K562 (cell line): ENCODE results near the gene CEP44. TPM values are rescaled to one million over a fixed set of nuclear protein-coding genes. Genes with fewer than 3 reads are reported as not detected.
A peak's percentile ranks its signal among the peaks of the same experiment; 100 is the strongest.

Source experiments
- CREBBP ChIP-seq: IDR thresholded peaks from one replicate; pipeline ENCODE4 v1.6.1; 2012; ENCODE audit warnings: low read depth, mild to moderate bottlenecking, control low read depth, inconsistent platforms, low read length
- HMG20A ChIP-seq: fragments of 450-650 bp; formaldehyde crosslinking; conservative IDR thresholded peaks from 2 replicates; pipeline ENCODE4 v1.4.0; 2020; ENCODE audit warnings: mild to moderate bottlenecking, mixed read lengths
- HNRNPK ChIP-seq: fragments of 200-400 bp; formaldehyde crosslinking; IDR thresholded peaks from one replicate; pipeline ENCODE4 v1.6.1; 2018; ENCODE audit warnings: mild to moderate bottlenecking, low read depth, low read length; ENCODE audit not compliant: poor library complexity, severe bottlenecking
- MAZ ChIP-seq, 2 experiments: fragments of 450-650 bp in 1 of 2; sonication (generic) in 1 of 2; formaldehyde crosslinking; IDR thresholded peaks in 1 of 2; conservative IDR thresholded peaks in 1 of 2; 2 replicates each; pipeline versions ENCODE4 v1.4.0 to v1.5.0; 2020; ENCODE audit warnings: mild to moderate bottlenecking in 1 of 2, missing genetic modification reagents in 1 of 2
- NCOA2 ChIP-seq, 2 experiments: fragments of 450-650 bp; IDR thresholded peaks; 2 replicates each; pipeline ENCODE4 v1.6.1; 2018; ENCODE audit warnings: mild to moderate bottlenecking in 2 of 2, moderate library complexity in 1 of 2; ENCODE audit not compliant: partially characterized antibody in 2 of 2
- RBFOX2 ChIP-seq: fragments of 200-400 bp; formaldehyde crosslinking; IDR thresholded peaks from 2 replicates; pipeline ENCODE4 v1.6.1; 2017; ENCODE audit warnings: low read depth, mild to moderate bottlenecking, low read length, moderate library complexity
- SPI1 ChIP-seq: IDR thresholded peaks from 2 replicates; pipeline ENCODE4 v1.6.1; 2011; ENCODE audit warnings: low read depth, low read length, control low read depth, borderline replicate concordance
- STAT5A ChIP-seq: IDR thresholded peaks from 2 replicates; pipeline ENCODE4 v1.6.1; 2012; ENCODE audit warnings: low read length, inconsistent platforms, borderline replicate concordance
- TGIF2 ChIP-seq: sonication (generic); formaldehyde crosslinking; IDR thresholded peaks from 2 replicates; pipeline ENCODE4 v1.8.1; 2022; ENCODE audit warnings: mild to moderate bottlenecking, missing genetic modification reagents, moderate library complexity
- ZNF12 ChIP-seq: sonication (generic); formaldehyde crosslinking; IDR thresholded peaks from 2 replicates; pipeline ENCODE4 v1.4.0; 2020; ENCODE audit warnings: mild to moderate bottlenecking, missing genetic modification reagents
- ZNF263 ChIP-seq: sonication (generic); formaldehyde crosslinking; IDR thresholded peaks from 2 replicates; pipeline ENCODE4 v1.8.0; 2022; ENCODE audit warnings: mild to moderate bottlenecking, missing genetic modification reagents, borderline replicate concordance
- ZNF316 ChIP-seq: fragments of 450-650 bp; IDR thresholded peaks from 2 replicates; pipeline ENCODE4 v1.6.1; 2016
- ZNF586 ChIP-seq: fragments of 450-650 bp; formaldehyde crosslinking; conservative IDR thresholded peaks from 2 replicates; pipeline ENCODE4 v1.4.0; 2020; ENCODE audit warnings: mild to moderate bottlenecking, moderate library complexity
- ZNF717 ChIP-seq: fragments of 250-450 bp; sonication (Bioruptor Pico); IDR thresholded peaks from 2 replicates; pipeline ENCODE4 v1.5.0; 2021
- polyA plus RNA-seq, 8 experiments: library from polyadenylated mRNA; depleted of rRNA in 4 of 8; stranded (reverse) in 5 of 8; unstranded in 3 of 8; fragments of >200 nt; fragmentation: Nextera tagmentation in 2 of 8; fragmentation: Illumina TruSeq in 1 of 8; extraction: Ambion mirVana in 2 of 8; extraction: Trizol in 1 of 8; gene quantifications; 2 replicates each; pipeline versions ENCODE4 v1.2.1 to v1.2.3, GENCODE V29; 2011 to 2014; ENCODE audit warnings: inconsistent platforms in 1 of 8, missing spikeins in 1 of 8
- total RNA-seq, 7 experiments: library from RNA; depleted of rRNA in 6 of 7; stranded (reverse); fragments of >200 nt in 6 of 7; fragmentation: Illumina TruSeq in 2 of 7; extraction: Trizol in 2 of 7; gene quantifications; 2 replicates each; pipeline versions ENCODE4 v1.2.1 to v1.2.3, GENCODE V29; 2011 to 2021; ENCODE audit warnings: low replicate concordance in 1 of 7
- TF ChIP-seq, protein P1 (sequence below): fragments of 450-650 bp; IDR thresholded peaks from 2 replicates; pipeline ENCODE4 v1.7.1; 2018; ENCODE audit warnings: mild to moderate bottlenecking, low read depth; ENCODE audit not compliant: partially characterized antibody
- TF ChIP-seq, protein P2 (sequence below): fragments of 250-450 bp; sonication (Bioruptor Pico); IDR thresholded peaks from 2 replicates; pipeline ENCODE4 v1.8.0; 2022; ENCODE audit warnings: moderate library complexity, mild to moderate bottlenecking, inconsistent platforms
- TF ChIP-seq, protein P3 (sequence below): fragments of 250-450 bp; sonication (Bioruptor Pico); IDR thresholded peaks from 2 replicates; pipeline ENCODE4 v1.8.0; 2021; ENCODE audit warnings: moderate library complexity, mild to moderate bottlenecking, inconsistent platforms

The CEP44 gene
- total and polyA plus RNA-seq, 9 of the 15 experiments (the other 6 are each of a cell fraction or from before 2014, with no cell fraction given), result 19.6 to 45.0 (median 24.4) TPM

DNA sequence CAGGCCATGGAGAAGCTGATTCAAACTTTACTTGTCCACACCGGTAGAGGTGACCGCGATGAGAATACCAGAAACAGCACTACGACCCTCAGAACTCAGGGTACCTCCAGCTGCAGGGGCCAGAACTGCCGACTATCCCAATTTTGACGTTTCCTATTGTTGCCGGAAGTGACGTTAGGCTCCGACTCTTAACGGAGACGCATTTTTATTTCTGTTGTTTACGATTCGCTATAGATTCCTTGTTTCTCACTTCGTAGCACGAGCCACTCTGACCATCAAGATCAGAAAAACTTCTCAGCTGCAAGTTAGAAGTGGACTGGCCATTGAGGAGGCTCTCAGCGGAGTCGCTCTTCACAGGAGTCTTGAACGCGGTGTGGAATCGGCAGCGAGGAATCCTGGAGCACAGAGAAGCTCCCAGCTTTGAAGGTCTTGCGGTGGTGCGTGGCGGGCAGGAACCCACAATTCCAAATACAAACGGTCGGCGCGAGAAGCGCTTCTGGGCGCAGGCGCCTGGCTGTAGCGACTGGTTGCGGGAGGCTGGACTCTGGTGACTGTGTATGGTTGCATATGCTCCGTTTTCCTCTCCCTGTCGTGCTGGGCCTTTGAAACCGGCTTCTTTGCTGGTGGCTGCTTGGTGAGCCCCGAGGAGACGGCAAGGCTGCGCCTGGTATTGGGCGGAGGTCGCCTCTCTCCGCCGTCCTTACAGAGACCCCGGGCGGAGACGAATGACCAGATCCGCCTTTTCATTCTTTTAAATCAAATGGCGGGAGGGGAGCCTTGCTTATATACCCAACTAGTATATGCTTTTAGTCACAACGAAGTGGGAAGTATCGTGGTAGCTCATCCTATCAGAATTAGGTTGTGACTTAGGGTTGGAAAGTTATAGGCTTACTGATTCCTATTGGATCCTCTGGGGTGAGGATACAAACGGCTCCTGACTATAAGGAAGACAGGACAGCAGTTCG, at the start of gene CEP44, which contains the start of gene FBXO8 (continued):
- TF ChIP-seq, protein P1, sequence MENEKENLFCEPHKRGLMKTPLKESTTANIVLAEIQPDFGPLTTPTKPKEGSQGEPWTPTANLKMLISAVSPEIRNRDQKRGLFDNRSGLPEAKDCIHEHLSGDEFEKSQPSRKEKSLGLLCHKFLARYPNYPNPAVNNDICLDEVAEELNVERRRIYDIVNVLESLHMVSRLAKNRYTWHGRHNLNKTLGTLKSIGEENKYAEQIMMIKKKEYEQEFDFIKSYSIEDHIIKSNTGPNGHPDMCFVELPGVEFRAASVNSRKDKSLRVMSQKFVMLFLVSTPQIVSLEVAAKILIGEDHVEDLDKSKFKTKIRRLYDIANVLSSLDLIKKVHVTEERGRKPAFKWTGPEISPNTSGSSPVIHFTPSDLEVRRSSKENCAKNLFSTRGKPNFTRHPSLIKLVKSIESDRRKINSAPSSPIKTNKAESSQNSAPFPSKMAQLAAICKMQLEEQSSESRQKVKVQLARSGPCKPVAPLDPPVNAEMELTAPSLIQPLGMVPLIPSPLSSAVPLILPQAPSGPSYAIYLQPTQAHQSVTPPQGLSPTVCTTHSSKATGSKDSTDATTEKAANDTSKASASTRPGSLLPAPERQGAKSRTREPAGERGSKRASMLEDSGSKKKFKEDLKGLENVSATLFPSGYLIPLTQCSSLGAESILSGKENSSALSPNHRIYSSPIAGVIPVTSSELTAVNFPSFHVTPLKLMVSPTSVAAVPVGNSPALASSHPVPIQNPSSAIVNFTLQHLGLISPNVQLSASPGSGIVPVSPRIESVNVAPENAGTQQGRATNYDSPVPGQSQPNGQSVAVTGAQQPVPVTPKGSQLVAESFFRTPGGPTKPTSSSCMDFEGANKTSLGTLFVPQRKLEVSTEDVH, result peak; percentile 80
- TF ChIP-seq ZNF12 (CRISPR knock-in tag), result peak; percentile 72
- TF ChIP-seq SPI1, result no peak
- TF ChIP-seq ZNF316, result peak; percentile 28; the same call in 1 of the 2 replicates
- TF ChIP-seq TGIF2, result no peak; the same call in 1 of the 2 replicates
- TF ChIP-seq ZNF586 (CRISPR knock-in tag), result no peak
- peak; percentile 97 for TF ChIP-seq RBFOX2
- TF ChIP-seq, protein P2, sequence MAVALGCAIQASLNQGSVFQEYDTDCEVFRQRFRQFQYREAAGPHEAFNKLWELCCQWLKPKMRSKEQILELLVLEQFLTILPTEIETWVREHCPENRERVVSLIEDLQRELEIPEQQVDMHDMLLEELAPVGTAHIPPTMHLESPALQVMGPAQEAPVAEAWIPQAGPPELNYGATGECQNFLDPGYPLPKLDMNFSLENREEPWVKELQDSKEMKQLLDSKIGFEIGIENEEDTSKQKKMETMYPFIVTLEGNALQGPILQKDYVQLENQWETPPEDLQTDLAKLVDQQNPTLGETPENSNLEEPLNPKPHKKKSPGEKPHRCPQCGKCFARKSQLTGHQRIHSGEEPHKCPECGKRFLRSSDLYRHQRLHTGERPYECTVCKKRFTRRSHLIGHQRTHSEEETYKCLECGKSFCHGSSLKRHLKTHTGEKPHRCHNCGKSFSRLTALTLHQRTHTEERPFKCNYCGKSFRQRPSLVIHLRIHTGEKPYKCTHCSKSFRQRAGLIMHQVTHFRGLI, result no peak
- TF ChIP-seq, protein P3, sequence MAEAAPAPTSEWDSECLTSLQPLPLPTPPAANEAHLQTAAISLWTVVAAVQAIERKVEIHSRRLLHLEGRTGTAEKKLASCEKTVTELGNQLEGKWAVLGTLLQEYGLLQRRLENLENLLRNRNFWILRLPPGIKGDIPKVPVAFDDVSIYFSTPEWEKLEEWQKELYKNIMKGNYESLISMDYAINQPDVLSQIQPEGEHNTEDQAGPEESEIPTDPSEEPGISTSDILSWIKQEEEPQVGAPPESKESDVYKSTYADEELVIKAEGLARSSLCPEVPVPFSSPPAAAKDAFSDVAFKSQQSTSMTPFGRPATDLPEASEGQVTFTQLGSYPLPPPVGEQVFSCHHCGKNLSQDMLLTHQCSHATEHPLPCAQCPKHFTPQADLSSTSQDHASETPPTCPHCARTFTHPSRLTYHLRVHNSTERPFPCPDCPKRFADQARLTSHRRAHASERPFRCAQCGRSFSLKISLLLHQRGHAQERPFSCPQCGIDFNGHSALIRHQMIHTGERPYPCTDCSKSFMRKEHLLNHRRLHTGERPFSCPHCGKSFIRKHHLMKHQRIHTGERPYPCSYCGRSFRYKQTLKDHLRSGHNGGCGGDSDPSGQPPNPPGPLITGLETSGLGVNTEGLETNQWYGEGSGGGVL, result no peak
- TF ChIP-seq ZNF263, result peak; percentile 44; the same call in 1 of the 2 replicates
- no peak for TF ChIP-seq HNRNPK
- TF ChIP-seq MAZ (CRISPR knock-in tag; conservative IDR thresholded peaks at IDR 0.05 in 1 of 2, IDR thresholded peaks at IDR 0.05 in 1 of 2), result no peak; a peak in 1 of 4 replicates
- TF ChIP-seq HMG20A (CRISPR knock-in tag), result no peak
- TF ChIP-seq STAT5A, result no peak; the same call in 1 of the 2 replicates
- TF ChIP-seq CREBBP, result no peak
- no peak for TF ChIP-seq ZNF717 (CRISPR knock-in tag)
- no peak for TF ChIP-seq NCOA2 (IDR thresholded peaks at IDR 0.05; ENCODE audit: partially characterized antibody in 2 of 2)
